AG08396 (cell line): ENCODE results near the gene SPRR1B.
"Not testable (repeated sequence)": the region's sequence is repeated elsewhere in the genome, so short reads cannot be mapped to it uniquely, and the experiment has no call there.

Experiments
- DNase-seq: peaks from one replicate; pipeline ENCODE4 v3.0.0; 2012; ENCODE audit warnings: low spot score, mixed read lengths

SPRR1B gene, protein sequence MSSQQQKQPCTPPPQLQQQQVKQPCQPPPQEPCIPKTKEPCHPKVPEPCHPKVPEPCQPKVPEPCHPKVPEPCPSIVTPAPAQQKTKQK

DNA sequence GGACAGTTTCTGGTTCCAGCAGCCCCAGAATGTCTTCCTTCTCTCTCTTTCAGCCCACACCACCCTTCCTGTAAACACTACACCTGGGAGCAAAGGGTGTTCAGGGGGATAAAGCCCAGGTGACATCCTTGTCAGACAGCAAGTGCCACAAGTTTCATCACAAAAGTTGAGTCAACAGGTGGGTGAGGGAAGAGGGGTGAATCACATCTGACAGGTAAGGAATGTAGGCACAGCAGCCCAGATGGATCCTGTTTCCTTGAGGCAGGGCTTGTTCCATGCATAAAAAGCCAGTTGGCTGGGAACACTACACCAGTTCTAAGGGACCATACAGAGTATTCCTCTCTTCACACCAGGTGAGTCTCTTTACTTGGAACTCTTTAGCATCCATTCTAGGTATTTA lies at the start of gene SPRR1B:
SPRR1B (plus strand) TSS at position 309 of the 400 bp plus-strand sequence. CDS start 1,143 bp downstream, outside the sequence.
- no peak for DNase-seq

DNA sequence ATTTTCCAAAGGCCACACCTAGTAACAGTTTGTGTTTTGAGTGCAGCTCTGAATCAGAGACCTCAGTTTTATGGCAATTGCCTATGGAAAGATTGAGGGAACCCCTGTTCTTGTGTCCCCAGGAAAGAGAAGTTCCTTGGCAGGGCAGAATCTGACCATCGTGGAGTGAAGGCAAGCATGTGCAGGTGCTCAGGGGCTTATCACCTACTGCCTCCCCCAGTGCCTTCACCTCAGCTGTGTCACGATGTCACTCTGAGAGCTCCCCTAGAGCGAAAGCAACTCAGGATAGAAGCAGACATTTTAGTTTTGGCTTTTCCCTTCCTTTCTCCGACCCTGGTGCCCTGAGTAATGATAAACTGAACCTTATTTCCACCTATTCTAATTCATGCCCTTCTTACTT lies 48.9 kb upstream of the SPRR1B start:
- no peak for DNase-seq

DNA sequence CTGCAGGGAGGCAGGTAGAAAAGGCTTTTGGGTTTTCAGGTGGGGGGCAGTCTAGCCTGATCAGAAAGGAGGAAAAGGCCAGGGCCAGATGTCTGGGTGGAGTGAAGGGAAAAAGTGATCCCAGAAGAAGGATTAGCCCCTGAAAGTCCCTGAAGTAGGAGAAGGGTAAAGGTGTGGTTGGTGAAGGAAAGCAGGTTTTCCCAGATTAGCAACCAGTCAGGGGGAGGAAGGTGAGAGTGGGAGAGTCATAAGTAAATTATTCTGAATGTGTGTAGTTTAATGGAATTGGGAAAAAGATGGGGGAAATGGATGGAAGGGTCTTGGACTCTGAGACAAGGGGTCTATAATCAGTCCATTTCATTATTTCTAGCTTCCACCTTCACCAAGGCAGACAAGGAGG lies 47.8 kb upstream of the SPRR1B start:
- DNase-seq = no peak

DNA sequence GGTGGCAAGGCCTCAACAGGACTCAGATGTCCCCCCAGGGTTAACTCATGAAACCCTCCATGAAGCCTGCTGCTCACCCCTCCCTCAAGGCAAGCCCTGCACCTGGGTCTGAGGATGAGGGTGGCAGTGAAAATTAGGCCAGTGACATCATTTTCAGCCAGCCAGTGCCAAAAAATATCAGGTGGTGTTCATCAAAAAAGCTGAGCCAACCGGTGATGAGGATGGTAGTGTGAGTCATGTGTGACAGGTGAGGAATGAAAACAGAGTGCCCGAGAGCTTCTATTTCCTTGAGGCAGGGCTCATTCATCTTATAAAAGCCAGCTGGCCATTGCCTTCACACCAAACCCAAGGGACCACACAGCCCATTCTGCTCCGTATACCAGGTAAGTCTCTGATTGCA lies 47.3 kb upstream of the SPRR1B start, which contains the start of gene SPRR1A:
SPRR1A (plus strand) TSS at position 339 of the 400 bp plus-strand sequence. CDS start 1,150 bp downstream, outside the sequence.
- no peak for DNase-seq

DNA sequence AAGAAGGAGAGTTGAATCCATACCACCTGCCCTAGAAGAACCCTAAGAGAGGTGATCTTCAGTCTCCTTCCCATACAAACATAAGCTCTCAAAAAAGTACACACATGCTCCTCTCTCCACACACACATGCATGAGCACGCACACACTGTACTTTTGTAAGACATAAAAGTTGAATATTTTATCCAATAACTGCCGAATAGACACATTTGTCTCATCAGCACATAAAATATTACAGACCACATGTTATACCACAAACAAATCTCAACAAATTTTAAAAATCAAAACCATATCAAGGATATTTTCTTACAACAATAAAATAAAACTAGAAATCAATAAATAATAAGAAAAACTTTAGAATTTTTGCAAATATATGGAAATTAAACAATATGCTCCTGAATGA lies 44.4 kb upstream of the SPRR1B start:
- DNase-seq = no peak

DNA sequence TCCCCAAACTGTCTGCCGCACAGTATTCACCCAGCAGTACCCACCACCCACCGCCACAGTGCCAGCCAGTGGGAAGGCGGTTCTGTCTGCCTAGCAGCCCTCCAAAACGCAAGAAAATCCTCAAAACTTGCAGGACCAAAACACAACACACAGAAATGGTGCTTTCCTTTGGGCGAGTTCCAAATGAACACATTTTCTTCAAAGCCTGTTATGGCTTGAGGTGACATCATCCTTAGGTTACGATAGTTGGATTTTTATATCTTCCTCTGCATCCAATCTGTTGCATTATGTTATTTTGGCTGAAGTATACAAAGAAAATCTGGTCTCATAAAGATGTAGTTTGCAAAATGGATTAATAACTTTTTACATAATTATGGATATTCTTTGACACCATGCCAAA lies 37.8 kb upstream of the SPRR1B start:
- DNase-seq = no peak

DNA sequence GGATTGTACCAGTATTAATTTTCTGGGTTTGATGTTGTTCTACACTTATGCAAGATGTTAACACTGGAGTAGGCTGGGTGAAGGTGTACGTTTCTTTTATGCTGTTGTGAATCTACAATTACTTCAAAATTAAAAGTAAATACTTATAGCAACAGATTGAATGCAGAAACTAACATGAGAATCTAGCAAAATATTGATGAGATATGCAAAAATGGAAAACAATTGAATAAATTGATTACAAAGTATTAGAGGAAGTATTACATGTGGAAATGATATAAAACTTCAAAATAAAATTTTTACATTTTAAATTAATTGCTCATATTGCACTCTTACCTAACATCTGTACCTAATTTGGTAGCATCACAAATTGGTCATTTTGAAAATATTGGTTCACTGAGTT lies 35.2 kb upstream of the SPRR1B start:
- no peak for DNase-seq

DNA sequence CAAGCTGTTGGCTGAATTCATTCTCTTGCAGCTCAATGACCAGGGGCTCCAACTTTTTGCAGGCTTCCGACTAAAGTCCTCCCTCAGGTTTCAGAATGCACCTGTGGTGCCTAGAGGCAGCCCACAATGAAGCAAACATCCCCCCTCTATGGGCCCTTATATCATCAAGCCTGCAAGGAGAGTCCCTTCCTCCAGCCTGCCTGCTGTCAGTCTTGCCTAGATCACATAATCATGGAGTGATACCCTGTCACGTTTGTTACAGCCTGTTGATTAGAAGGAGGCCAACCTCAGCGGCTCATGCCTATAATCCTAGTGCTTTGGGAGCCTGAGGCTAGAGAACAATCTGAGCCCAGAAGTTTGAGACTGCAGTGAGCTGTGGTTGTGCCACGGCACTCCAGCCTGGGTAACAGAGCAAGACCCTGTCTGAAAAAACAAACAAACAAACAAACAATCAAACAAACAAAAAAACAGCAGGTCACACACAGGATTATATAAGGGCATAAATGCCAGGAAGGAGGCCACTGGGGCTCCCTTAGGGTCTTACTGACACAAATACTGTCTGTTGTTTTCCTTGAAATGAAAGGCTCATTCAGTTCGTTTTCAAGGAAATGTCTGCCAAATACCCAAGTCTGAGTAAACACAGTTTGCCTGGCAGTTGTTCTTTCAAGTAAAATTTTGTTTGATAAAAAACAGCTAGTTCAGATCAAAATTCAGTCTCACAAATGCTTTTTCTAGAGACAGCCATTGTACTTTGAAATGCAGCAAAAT lies 34.2 kb upstream of the SPRR1B start:
- no peak for DNase-seq

DNA sequence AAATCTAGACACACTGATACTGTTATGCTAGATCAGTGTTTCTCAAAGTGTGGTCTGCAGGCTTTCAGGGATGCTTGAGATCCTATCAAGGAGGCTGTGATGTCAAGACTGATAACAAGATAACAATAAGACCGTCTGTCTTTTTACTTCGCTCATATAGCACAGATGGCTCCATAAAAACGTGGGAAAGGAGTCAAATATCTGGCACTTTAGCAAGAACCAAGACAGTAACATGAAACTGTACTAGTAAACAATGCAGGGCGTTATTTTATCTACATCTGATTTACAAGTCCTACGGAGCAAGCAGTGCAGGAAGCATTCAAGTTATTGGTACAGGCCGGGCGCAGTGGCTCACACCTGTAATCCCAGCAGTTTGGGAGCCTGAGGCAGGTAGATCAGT lies 33.1 kb upstream of the SPRR1B start:
- no peak for DNase-seq

DNA sequence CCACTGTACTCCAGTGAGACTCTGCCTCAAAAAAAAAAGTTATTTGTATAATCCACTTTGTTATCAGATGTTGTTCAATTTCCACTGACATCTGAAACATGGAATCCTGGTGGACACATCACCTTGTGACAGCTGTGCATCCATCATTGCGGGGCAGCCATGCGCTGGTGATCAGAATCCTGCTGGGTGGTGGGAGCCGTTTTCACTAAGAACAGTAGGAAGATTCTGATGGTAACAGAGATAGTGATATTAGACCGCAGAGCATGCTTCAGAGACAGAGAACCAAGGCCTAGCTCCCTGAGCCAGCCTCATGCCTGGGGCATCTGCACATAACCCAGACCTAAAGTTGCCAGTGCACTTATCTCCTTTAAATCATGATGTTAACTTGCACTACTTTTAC lies 32.5 kb upstream of the SPRR1B start:
- DNase-seq = no peak

DNA sequence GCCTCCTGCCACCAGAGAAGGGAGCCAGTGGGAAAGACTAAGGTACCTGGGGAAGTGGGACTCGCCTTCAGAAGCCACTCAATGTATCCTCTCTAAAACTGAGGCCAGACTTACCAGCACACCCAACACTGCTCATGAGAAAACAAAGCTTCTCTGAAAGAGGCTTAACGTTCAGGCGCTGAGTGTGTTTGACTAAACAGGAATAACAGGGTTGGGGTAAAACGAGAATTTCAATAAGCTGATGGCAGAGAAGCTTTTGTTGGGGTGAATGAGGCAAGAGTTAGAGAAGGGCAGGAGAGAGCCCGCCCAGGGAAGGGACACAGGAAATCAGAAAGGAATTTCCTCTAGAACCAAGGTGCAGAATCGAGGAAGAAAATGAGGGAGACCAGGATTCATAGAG lies 31.2 kb upstream of the SPRR1B start:
- no peak for DNase-seq

DNA sequence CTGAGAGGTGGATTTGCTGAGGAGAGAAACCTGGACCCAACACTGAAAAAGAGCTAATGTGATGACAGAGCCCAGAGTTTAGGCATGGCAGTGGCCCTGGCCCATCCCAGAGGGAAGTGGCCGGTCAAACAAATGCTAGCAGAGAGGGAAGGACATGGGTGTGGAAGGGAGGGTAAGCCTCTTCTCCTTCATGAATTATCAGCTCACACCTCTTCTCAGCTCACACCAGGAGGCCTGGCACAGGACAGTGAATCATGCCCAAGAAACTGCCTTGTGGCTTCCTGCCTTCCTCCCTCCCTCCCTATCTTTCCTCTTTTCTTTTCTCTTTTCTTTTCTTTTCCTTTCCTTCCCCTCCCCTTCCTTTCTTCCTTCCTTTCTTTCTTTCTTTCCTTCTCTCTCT lies 30.7 kb upstream of the SPRR1B start:
- no peak for DNase-seq

DNA sequence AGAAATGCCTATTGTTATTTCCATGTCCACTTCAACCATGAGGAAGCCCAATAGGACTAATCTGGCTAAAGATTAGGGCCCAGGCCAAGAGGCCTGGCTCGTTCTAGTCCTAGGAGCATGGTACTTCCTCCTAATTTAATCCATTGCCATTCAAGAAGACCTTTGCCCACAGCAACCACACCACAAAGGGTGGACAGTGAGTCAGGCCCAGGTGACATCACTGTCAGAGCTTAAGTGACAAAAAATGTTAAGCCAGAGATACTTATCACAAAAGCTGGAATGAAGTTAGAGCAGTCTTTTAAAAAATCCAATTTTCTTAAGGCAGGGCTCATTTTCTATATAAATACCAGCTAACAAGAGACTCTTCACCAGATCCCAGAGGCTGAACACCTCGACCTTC lies 29.6 kb upstream of the SPRR1B start, which contains the start of gene SPRR3:
SPRR3 (plus strand) TSS at position 368 of the 400 bp plus-strand sequence. CDS start 1,272 bp downstream, outside the sequence.
- no peak for DNase-seq

DNA sequence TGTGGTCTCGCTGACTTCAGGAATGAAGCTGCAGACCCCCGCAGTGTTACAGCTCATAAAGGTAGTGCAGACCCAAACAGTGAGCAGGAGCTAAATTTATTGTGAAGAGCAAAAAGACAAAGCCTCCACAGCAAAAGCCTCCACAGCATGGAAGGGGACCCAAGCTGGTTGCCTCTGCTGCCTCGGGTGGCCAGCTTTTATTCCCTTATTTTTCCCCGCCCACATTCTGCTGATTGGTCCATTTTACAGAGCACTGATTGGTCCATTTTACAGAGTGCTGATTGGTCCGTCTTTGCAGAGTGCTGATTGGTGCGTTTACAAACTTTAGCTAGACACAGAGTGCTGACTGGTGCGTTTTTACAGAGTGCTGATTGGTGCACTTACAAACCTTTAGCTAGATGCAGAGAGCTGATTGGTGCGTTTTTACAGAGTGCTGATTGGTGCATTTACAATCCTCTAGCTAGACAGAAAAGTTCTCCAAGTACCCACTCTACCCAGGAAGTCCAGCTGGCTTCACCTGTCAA lies 19.7 kb upstream of the SPRR1B start:
- not testable (repeated sequence) for DNase-seq

DNA sequence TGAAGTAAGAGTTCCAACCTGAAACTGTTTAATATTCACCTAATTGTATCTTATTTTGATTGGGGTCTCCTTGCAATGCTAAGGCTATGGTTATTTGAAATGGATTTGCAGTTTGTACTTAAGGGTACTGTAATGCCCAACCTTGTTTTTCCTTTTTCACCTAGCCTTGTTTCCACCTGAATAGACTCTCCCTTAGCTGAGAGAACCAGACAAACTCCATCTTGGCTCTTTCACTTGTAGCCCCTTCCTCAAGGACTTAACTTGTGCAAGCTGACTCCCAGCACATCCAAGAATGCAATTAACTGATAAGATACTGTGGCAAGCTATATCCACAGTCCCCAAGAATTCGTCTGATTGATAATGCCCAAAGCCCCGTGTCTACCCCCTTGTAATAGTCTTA lies 9.2 kb upstream of the SPRR1B start:
- DNase-seq = not testable (repeated sequence)

DNA sequence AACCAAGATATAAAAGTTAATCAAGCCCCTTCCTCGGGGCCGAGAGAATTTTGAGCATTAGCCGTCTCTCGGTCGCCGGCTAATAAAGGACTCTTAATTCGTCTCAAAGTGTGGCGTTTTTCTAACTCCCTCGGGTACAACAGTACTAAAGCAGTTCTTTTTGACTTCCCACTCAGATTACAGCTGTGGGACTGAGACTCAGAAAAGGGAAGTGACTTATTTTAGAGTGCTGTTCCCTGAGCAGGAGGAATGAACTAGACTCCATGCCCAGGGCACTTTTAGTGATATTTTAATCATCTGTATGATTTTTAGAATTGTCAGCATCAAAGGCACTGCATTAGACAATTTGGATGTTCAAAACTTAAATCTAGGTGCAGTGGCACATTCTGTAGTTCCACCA lies 8.7 kb upstream of the SPRR1B start:
- DNase-seq = not testable (repeated sequence)

DNA sequence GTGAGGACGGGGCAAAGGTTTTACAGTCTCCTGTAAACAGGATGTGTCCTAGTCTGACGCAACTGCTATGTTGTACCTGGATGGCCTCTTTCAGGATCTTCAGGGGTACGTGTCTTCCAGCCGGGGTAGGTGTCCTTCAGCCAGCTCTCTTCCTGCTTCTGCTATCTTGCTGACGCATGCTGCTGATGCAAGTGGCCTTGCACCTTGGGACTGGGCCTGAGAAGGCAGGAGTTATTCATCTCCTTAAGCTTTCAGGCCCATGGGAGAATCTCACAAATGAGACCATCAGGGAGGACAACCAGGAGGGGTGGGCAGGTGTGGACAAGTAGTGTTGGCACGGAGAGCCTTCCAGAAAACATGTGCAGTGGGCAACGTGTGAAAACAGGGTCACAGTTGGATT lies 7.9 kb upstream of the SPRR1B start:
- DNase-seq = no peak

DNA sequence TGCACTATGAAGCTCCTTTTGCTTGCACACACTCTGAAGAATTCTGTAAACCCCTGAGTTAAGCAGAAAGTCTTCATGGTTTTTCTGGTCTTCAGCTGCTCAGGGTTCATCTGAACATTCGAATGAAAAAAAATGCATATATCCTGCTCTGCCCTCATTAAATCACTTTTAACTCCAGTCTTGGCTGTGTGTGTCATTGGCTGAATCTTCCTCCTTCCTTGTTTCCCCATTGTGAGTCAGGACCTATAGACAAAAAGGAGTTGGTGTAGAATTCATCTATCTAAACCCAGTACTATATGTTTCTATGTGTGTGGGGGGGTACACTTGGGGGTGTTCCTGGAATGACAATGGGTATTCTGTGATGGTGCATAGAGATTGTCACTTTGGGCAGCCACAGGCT lies 6.6 kb upstream of the SPRR1B start:
- no peak for DNase-seq

DNA sequence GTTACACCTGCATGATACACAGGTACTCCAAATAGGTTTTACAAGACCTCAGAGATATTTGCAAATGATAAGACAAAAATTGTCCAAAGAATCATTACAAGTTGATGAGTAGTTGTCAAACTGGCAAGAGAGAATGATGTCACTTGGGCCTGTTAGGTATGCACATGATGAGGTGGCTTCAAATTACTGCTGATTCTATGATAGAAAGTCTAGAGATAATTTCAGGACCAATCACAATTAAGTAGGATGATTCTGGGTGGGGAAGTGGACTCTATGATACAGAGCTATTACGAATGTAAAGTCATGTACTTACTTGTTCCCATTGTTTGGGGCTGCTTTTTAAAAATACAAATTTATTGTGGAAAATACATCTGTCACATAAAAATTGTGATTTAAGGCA lies 5.2 kb upstream of the SPRR1B start:
- no peak for DNase-seq

DNA sequence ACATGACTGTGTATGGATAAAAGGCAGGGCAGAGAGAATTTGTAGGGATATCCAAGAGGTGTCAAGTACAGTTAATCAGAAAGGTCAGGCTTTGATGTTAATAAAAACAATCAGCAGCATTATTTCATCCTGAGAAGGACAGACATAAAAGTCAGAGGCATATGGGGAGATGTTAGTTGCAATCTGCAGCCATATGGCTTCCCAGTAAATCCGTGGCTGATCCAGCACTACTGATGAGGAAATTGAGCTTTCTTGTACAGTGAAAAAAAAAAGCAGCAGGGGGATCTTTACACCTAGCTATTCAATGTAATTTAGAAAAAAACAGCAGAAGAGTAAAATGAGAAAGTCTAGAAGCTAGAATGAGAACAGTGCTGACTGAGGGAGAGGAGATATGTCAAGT lies 2.2 kb upstream of the SPRR1B start:
- DNase-seq = no peak

DNA sequence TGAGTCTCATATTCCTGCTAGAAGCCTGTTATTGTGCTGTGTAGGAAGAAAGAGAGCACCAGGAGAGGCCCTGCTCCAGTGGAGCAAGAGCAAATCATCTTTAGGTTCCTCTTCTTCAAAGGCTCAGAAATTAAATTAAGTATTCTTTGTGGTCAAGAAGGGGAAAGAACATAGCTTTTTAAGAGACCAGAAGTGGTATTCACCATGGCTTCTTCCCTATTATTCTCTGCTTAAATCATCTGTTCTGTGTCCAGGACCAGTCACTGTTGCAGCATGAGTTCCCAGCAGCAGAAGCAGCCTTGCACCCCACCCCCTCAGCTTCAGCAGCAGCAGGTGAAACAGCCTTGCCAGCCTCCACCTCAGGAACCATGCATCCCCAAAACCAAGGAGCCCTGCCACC lies 1.1 kb downstream of the SPRR1B start:
- no peak for DNase-seq

DNA sequence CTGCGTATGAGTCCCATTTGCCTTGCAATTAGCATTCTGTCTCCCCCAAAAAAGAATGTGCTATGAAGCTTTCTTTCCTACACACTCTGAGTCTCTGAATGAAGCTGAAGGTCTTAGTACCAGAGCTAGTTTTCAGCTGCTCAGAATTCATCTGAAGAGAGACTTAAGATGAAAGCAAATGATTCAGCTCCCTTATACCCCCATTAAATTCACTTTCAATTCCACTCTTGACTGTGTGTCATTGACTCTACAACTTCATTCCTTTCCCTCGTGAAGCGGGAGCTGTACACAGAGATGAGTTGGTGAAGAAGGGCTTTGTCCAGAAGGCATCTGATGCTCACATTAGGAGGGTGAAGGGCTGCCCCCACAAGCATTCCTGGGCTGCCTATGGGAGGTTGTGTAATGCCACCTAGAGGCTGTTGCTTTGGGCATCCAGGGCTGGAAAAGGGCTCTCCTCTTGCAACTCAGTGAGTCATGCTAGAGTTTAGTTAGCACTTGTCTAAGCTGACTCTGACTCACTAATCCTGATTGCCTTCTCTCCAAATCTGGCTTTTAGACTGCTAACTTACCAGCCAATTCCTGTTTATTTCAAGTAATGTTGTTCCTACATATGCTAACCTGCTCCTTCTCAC lies 1.8 kb downstream of the SPRR1B start:
- peak; percentile 57 for DNase-seq

DNA sequence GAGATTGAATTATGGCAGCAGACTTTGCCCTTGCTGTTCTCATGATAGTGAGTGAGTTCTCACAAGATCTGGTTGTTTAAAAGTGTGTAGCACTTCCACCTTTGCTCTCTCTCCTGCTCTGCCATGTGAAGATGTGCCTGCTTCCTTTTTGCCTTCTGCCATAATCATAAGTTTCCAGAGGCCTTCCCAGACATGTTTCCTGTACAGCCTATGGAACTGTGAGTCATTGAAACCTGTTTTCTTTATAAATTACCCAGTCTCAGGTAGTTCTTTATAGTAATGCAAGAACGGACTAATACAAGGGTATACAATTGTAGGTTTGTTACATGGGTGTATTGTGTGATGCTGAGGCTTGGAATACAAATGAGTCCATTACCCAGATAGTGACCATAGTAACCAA lies 4.2 kb downstream of the SPRR1B start:
- no peak for DNase-seq
